ENCODE measurements around the gene URI1. TPM values are rescaled to one million over a fixed set of nuclear protein-coding genes. Genes with fewer than 3 reads are reported as not detected.

URI1 gene
- total and polyA plus RNA-seq, 7 experiments from 2014 or later, result 17.5 to 106 (median 56.5) TPM

GRCh38 chr19:30062907-30063649 lies 121.0 kb downstream of the URI1 start:
- no peak overlapping the region for H3K27ac Mint-ChIP-seq
- Histone ChIP-seq H3K4me1 (ENCODE audit: control insufficient read depth in 2 of 2, insufficient read depth in 2 of 2, low read length in 2 of 2) (no peaks in the 10 kb centered on the region), H3K9me3 (ENCODE audit: control insufficient read depth in 2 of 3, low read length in 3 of 3) (no peaks in the 10 kb centered on the region), H3K27me3 (ENCODE audit: control insufficient read depth in 2 of 2, insufficient read depth in 2 of 2, low read length in 2 of 2) (no peaks in the 10 kb centered on the region), H3K27ac (ENCODE audit: low read depth, low read length) (no peak overlapping the region), H3K36me3 (ENCODE audit: control insufficient read depth in 2 of 3, insufficient read depth in 3 of 3, low read length in 3 of 3) (no peaks in the 10 kb centered on the region), H3K4me3 (ENCODE audit: low read length) (no peak overlapping the region)
- ChIA-PET CTCF (no interaction called here), POLR2A (no interaction called here)
- ATAC-seq (no peak), DNase-seq (no peak)
- intact Hi-C loops (cut with micrococcal nuclease), result no loop called here
- H3K4me3 Mint-ChIP-seq, result no peak overlapping the region
- H3K9me3 Mint-ChIP-seq, result peaks cover 0 to 3% (median 0%) of the 10 kb centered on the region in 11 donors
- H3K36me3 Mint-ChIP-seq, result no peaks in the 10 kb centered on the region
- H3K27me3 Mint-ChIP-seq, result peaks cover 0 to 8% (median 0%) of the 10 kb centered on the region in 5 donors
- H3K4me1 Mint-ChIP-seq, result no peaks in the 10 kb centered on the region

GRCh38 chr19:30063650-30064347 lies 121.8 kb downstream of the URI1 start:
- POLR2A ChIA-PET, result no interaction called here
- H3K9me3 Mint-ChIP-seq, result peaks cover 0 to 5% (median 0%) of the 10 kb centered on the region in 11 donors

GRCh38 chr19:30064348-30064699 lies 122.3 kb downstream of the URI1 start:
- H3K4me3 Mint-ChIP-seq, result no peak overlapping the region
- POLR2A ChIA-PET, result no interaction called here
- no peak for ATAC-seq

More at GRCh38 chr19:30063650-30064347, 121.8 kb downstream of the URI1 start:
- ATAC-seq, result no peak
- Mint-ChIP-seq H3K27ac (no peak overlapping the region), H3K4me1 (no peaks in the 10 kb centered on the region), H3K36me3 (peaks cover 0 to 4% (median 0%) of the 10 kb centered on the region in 5 donors), H3K4me3 (no peak overlapping the region), H3K27me3 (peaks cover 0 to 14% (median 0%) of the 10 kb centered on the region in 5 donors)
- Histone ChIP-seq H3K4me3 (ENCODE audit: low read length) (no peak overlapping the region), H3K9me3 (ENCODE audit: control insufficient read depth in 2 of 3, low read length in 3 of 3) (no peaks in the 10 kb centered on the region), H3K4me1 (ENCODE audit: control insufficient read depth in 2 of 2, insufficient read depth in 2 of 2, low read length in 2 of 2) (no peaks in the 10 kb centered on the region), H3K27ac (ENCODE audit: low read depth, low read length) (no peak overlapping the region), H3K27me3 (ENCODE audit: control insufficient read depth in 2 of 2, insufficient read depth in 2 of 2, low read length in 2 of 2) (no peaks in the 10 kb centered on the region), H3K36me3 (ENCODE audit: control insufficient read depth in 2 of 3, insufficient read depth in 3 of 3, low read length in 3 of 3) (no peaks in the 10 kb centered on the region)
- CTCF ChIA-PET, result no interaction called here
- intact Hi-C loops (cut with micrococcal nuclease), result no loop called here
- no peak for DNase-seq

GRCh38 chr19:30064771-30065494 lies 122.9 kb downstream of the URI1 start:
- no peak overlapping the region for H3K27ac ChIP-seq (ENCODE audit: low read depth, low read length)
- Mint-ChIP-seq H3K4me3 (no peak overlapping the region), H3K4me1 (no peaks in the 10 kb centered on the region), H3K27ac (no peak overlapping the region), H3K27me3 (peaks cover 0 to 15% (median 0%) of the 10 kb centered on the region in 5 donors), H3K9me3 (peaks cover 0 to 5% (median 0%) of the 10 kb centered on the region in 11 donors), H3K36me3 (peaks cover 0 to 5% (median 0%) of the 10 kb centered on the region in 5 donors)
- no peaks in the 10 kb centered on the region for H3K4me1 ChIP-seq (ENCODE audit: control insufficient read depth in 2 of 2, insufficient read depth in 2 of 2, low read length in 2 of 2)
- ChIA-PET CTCF (no interaction called here), POLR2A (no interaction called here)
- DNase-seq (no peak), ATAC-seq (no peak)
- no peaks in the 10 kb centered on the region for H3K9me3 ChIP-seq (ENCODE audit: control insufficient read depth in 2 of 3, low read length in 3 of 3)
- H3K4me3 ChIP-seq (ENCODE audit: low read length), result no peak overlapping the region
- intact Hi-C loops (cut with micrococcal nuclease), result no loop called here
- no peaks in the 10 kb centered on the region for H3K36me3 ChIP-seq (ENCODE audit: control insufficient read depth in 2 of 3, insufficient read depth in 3 of 3, low read length in 3 of 3)
- H3K27me3 ChIP-seq (ENCODE audit: control insufficient read depth in 2 of 2, insufficient read depth in 2 of 2, low read length in 2 of 2), result no peaks in the 10 kb centered on the region

More at GRCh38 chr19:30064348-30064699, 122.3 kb downstream of the URI1 start:
- peaks cover 0 to 15% (median 0%) of the 10 kb centered on the region in 5 donors for H3K27me3 Mint-ChIP-seq
- no peaks in the 10 kb centered on the region for H3K9me3 ChIP-seq (ENCODE audit: control insufficient read depth in 2 of 3, low read length in 3 of 3)
- no peaks in the 10 kb centered on the region for H3K4me1 ChIP-seq (ENCODE audit: control insufficient read depth in 2 of 2, insufficient read depth in 2 of 2, low read length in 2 of 2)
- H3K36me3 ChIP-seq (ENCODE audit: control insufficient read depth in 2 of 3, insufficient read depth in 3 of 3, low read length in 3 of 3), result no peaks in the 10 kb centered on the region
- no peaks in the 10 kb centered on the region for H3K4me1 Mint-ChIP-seq
- DNase-seq, result no peak
- peaks cover 0 to 5% (median 0%) of the 10 kb centered on the region in 11 donors for H3K9me3 Mint-ChIP-seq
- intact Hi-C loops (cut with micrococcal nuclease), result no loop called here
- peaks cover 0 to 5% (median 0%) of the 10 kb centered on the region in 5 donors for H3K36me3 Mint-ChIP-seq
- no peak overlapping the region for H3K4me3 ChIP-seq (ENCODE audit: low read length)
- H3K27ac Mint-ChIP-seq, result no peak overlapping the region
- CTCF ChIA-PET, result no interaction called here
- no peak overlapping the region for H3K27ac ChIP-seq (ENCODE audit: low read depth, low read length)
- no peaks in the 10 kb centered on the region for H3K27me3 ChIP-seq (ENCODE audit: control insufficient read depth in 2 of 2, insufficient read depth in 2 of 2, low read length in 2 of 2)

GRCh38 chr19:30065680-30066606 lies 123.9 kb downstream of the URI1 start:
- ChIA-PET CTCF (no interaction called here), POLR2A (no interaction called here)
- ATAC-seq (no peak), DNase-seq (no peak)
- H3K27ac ChIP-seq (ENCODE audit: low read depth, low read length), result no peak overlapping the region
- Mint-ChIP-seq H3K27ac (no peak overlapping the region), H3K4me1 (no peaks in the 10 kb centered on the region), H3K9me3 (peaks cover 0 to 5% (median 0%) of the 10 kb centered on the region in 11 donors), H3K27me3 (peaks cover 0 to 15% (median 0%) of the 10 kb centered on the region in 5 donors), H3K4me3 (no peak overlapping the region), H3K36me3 (peaks cover 0 to 5% (median 0%) of the 10 kb centered on the region in 5 donors)
- intact Hi-C loops (cut with micrococcal nuclease), result no loop called here
- H3K4me1 ChIP-seq (ENCODE audit: control insufficient read depth in 2 of 2, insufficient read depth in 2 of 2, low read length in 2 of 2), result no peaks in the 10 kb centered on the region
- no peaks in the 10 kb centered on the region for H3K27me3 ChIP-seq (ENCODE audit: control insufficient read depth in 2 of 2, insufficient read depth in 2 of 2, low read length in 2 of 2)
- H3K9me3 ChIP-seq (ENCODE audit: control insufficient read depth in 2 of 3, low read length in 3 of 3), result no peaks in the 10 kb centered on the region
- no peak overlapping the region for H3K4me3 ChIP-seq (ENCODE audit: low read length)
- H3K36me3 ChIP-seq (ENCODE audit: control insufficient read depth in 2 of 3, insufficient read depth in 3 of 3, low read length in 3 of 3), result no peaks in the 10 kb centered on the region
